ENCODE data around the gene PARVB. TPM values are rescaled to one million over a fixed set of nuclear protein-coding genes. Genes with fewer than 3 reads are reported as not detected.

PARVB gene
- total and polyA plus RNA-seq, 2 of the 8 experiments (the other 6 are each of a cell fraction or from before 2014, with no cell fraction given), result 14.5 to 18.6 TPM

- 89% methylated on average over 16 of the region's 16 CpGs; no CpG with 5 or more reads in 1 of the 2 experiments for WGBS, 2 experiments (ENCODE audit: extremely low coverage in 1 of 2, insufficient coverage in 1 of 2, insufficient read length in 1 of 2, insufficient replicate concordance in 2 of 2, low coverage in 1 of 2, low lambda C conversion rate in 2 of 2, missing lambda C conversion rate in 1 of 2)
- no peaks in the 10 kb centered on the region for H4K20me1 ChIP-seq (replicated peaks in 1 of 2; ENCODE audit: control insufficient read depth in 1 of 2, insufficient read depth in 2 of 2, low read length in 2 of 2)
- H3K79me2 ChIP-seq (ENCODE audit: control insufficient read depth in 1 of 2, insufficient read depth in 2 of 2, low read length in 2 of 2), result no peaks in the 10 kb centered on the region
- no peak overlapping the region for H3K27ac ChIP-seq (ENCODE audit: low read depth, low read length)
- H4K91ac ChIP-seq (replicated peaks; ENCODE audit: insufficient read length, low read length), result peak overlapping the region; percentile 10
- no peak overlapping the region for H2BK15ac ChIP-seq (ENCODE audit: low read length)
- FAIRE-seq, result no peak
- no peak overlapping the region for H3K14ac ChIP-seq (ENCODE audit: insufficient read length)
- H4K5ac ChIP-seq (ENCODE audit: insufficient read length, low read depth, low read length), result no peak overlapping the region
- H3K4me3 ChIP-seq (ENCODE audit: extremely low read depth in 1 of 4, insufficient read depth in 2 of 4, low read depth in 3 of 4, low read length in 4 of 4), result no peak overlapping the region
- no peak overlapping the region for H2BK20ac ChIP-seq (ENCODE audit: low read length)
- H3K23me2 ChIP-seq (ENCODE audit: low read depth, low read length), result no peaks in the 10 kb centered on the region; the same call in 1 of the 2 replicates
- no peaks in the 10 kb centered on the region for H3K79me1 ChIP-seq (ENCODE audit: low read depth, low read length)
- H2BK12ac ChIP-seq (ENCODE audit: low read depth, low read length), result 0 out of 2 replicates have a peak overlapping the region, but pooled peaks have one; percentile 45
- ChIA-PET POLR2A (ENCODE audit: partially characterized antibody) (interaction anchor here (0.6 to 1.7 kb wide), 2 partner anchors 24 to 88 kb away, joined by 3 read pairs; partner anchors contain the start of gene PARVG), CTCF (ENCODE audit: partially characterized antibody) (interaction anchor here (1.2 to 1.9 kb wide), 2 partner anchors 25 to 211 kb away, joined by 3 to 4 read pairs; no protein-coding TSS in a partner anchor)
- H3K56ac ChIP-seq (replicated peaks; ENCODE audit: insufficient read length, low read depth, low read length), result no peak overlapping the region
- H2AFZ ChIP-seq (ENCODE audit: low read length), result no peak overlapping the region
- H3K9ac ChIP-seq (replicated peaks in 1 of 4; ENCODE audit: extremely low read depth in 1 of 4, low read depth in 3 of 4, low read length in 3 of 4), result no peak overlapping the region
- H3K4me1 ChIP-seq (replicated peaks in 1 of 4; ENCODE audit: control insufficient read depth in 3 of 4, insufficient read depth in 4 of 4, low read length in 3 of 4), result no peaks in the 10 kb centered on the region; a peak in 1 of 7 replicates
- no peak overlapping the region for H2BK120ac ChIP-seq (replicated peaks; ENCODE audit: low read depth, low read length)
- H3K23ac ChIP-seq (ENCODE audit: insufficient read length), result no peak overlapping the region
- no peaks in the 10 kb centered on the region for H3K9me3 ChIP-seq (ENCODE audit: insufficient read depth in 2 of 2, low read depth in 1 of 2, low read length in 1 of 2)
- no peak for DNase-seq (ENCODE audit: low read depth in 1 of 2, low spot score in 2 of 2)
- 0 out of 2 replicates have a peak overlapping the region, but pooled peaks have one; percentile 14 for H4K8ac ChIP-seq (ENCODE audit: extremely low read depth, insufficient read depth, low read length)
- H3K18ac ChIP-seq (ENCODE audit: extremely low read depth, low read length), result no peak overlapping the region
- no peaks in the 10 kb centered on the region for H3K36me3 ChIP-seq (ENCODE audit: control insufficient read depth in 2 of 4, insufficient read depth in 4 of 4, low read length in 3 of 4)
- no peak overlapping the region for H2AK5ac ChIP-seq (ENCODE audit: low read depth, low read length)
- no peaks in the 10 kb centered on the region for H3K27me3 ChIP-seq (replicated peaks in 1 of 4; ENCODE audit: control insufficient read depth in 3 of 4, extremely low read depth in 1 of 4, insufficient read depth in 3 of 4, low read length in 3 of 4)
- H3K4me2 ChIP-seq (ENCODE audit: insufficient read depth in 1 of 2, low read depth in 2 of 2, low read length in 2 of 2), result no peak overlapping the region
- no peak overlapping the region for H2BK5ac ChIP-seq (ENCODE audit: low read depth, low read length)
- H3K4ac ChIP-seq (replicated peaks; ENCODE audit: insufficient read length, low read depth, low read length), result no peak overlapping the region
- TF ChIP-seq SP1 (IDR thresholded peaks at IDR 0.05; ENCODE audit: low read depth, low read length) (no peak), CREB1 (IDR thresholded peaks at IDR 0.05) (no peak), HDAC2 (IDR thresholded peaks at IDR 0.05; ENCODE audit: borderline replicate concordance in 1 of 2, low read depth in 2 of 2, low read length in 2 of 2) (no peak), CEBPB (IDR thresholded peaks at IDR 0.05; ENCODE audit: low read depth, low read length) (no peak), FOSL1 (IDR thresholded peaks at IDR 0.05; ENCODE audit: insufficient read depth, low read depth, low read length) (no peak), ATF3 (IDR thresholded peaks at IDR 0.05; ENCODE audit: insufficient read depth, low read depth, low read length) (no peak), KDM1A (IDR thresholded peaks at IDR 0.05; ENCODE audit: borderline replicate concordance, low read length) (no peak)
- TF ChIP-seq, protein P1, sequence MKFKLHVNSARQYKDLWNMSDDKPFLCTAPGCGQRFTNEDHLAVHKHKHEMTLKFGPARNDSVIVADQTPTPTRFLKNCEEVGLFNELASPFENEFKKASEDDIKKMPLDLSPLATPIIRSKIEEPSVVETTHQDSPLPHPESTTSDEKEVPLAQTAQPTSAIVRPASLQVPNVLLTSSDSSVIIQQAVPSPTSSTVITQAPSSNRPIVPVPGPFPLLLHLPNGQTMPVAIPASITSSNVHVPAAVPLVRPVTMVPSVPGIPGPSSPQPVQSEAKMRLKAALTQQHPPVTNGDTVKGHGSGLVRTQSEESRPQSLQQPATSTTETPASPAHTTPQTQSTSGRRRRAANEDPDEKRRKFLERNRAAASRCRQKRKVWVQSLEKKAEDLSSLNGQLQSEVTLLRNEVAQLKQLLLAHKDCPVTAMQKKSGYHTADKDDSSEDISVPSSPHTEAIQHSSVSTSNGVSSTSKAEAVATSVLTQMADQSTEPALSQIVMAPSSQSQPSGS (IDR thresholded peaks at IDR 0.05; ENCODE audit: low read length), result no peak
Measured at GRCh38 chr22:44204739-44205515, 180.8 kb downstream of the PARVB start.
